GM21447 (cell line): ENCODE results near the gene PPFIA4.

Experiments used
- ATAC-seq: cut with Tn5 transposase; IDR thresholded peaks from one replicate; pipeline ENCODE4 v1.9.1; 2021; ENCODE audit not compliant: unreplicated experiment

The PPFIA4 gene

DNA sequence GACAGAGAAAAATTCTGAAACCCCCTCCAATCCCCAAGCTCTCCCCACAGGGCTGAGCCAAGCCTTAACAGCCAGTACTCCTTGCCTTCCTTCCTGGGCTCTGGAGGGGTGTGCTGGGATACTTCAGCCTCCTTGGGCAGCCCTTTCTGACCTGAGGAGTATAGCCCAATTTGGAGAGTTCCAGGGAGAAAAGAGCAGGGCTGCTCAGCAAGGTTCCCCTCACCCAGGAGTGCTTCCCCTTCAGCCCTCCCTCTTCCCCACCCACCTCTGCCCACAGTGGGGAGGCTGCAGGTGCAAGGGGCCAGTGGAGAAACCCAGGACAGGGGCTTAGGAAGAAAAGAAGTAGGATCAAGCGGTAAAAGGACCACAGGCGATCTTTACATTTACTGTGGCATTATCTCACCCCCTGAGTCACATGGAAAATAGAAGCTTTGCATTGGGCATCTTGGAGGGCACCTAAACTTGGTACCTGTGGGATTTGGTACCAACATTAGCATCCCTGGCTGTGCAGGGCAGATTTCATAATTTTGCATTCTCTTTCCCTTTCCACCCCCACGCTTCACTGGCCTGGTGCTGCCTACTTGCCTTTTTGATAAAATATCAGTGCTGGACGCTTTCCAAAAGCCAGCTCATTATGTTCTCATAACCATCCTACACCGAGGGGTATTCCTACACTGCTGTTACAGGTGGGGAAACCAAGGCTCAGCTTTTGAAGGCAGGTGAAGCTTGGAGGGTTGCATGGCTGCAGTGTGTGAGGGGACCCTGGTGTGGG is 98.4 kb downstream of the PPFIA4 start:
- ATAC-seq = no peak

DNA sequence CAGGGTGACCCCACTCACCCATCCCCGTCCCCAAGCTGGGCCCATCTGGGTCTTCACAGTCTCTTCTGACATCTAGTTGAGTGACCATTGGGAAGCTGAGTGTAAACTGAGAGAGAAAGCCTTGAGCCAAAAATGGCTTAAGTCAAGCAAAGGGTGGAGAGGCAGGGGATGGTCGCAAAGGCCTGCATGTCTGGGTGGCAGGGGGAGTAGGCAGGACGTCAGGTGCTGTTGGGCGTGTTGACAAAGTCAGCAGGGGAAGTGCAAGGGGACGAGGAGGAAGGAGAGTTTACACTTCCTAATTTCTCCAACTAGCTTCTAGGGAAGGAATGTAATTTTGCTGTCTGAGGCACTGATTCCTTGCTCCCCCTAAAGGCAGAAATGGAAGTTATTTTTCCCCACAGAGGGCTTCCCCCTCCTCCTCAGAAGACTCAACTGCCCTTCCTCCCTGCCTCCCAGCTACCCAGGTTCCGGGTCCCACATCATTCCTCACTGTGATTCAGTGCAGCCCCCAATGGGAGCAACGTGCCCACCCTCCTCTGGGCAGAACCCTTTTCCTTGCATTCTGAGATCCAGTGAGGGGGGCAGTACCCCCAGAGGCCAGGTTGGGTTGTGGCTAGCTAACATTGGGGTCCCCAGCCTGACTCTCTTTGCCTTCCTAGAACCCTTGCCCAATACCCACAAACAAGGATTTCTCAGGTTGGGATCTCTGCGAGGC is 100.0 kb downstream of the PPFIA4 start:
- no peak for ATAC-seq

DNA sequence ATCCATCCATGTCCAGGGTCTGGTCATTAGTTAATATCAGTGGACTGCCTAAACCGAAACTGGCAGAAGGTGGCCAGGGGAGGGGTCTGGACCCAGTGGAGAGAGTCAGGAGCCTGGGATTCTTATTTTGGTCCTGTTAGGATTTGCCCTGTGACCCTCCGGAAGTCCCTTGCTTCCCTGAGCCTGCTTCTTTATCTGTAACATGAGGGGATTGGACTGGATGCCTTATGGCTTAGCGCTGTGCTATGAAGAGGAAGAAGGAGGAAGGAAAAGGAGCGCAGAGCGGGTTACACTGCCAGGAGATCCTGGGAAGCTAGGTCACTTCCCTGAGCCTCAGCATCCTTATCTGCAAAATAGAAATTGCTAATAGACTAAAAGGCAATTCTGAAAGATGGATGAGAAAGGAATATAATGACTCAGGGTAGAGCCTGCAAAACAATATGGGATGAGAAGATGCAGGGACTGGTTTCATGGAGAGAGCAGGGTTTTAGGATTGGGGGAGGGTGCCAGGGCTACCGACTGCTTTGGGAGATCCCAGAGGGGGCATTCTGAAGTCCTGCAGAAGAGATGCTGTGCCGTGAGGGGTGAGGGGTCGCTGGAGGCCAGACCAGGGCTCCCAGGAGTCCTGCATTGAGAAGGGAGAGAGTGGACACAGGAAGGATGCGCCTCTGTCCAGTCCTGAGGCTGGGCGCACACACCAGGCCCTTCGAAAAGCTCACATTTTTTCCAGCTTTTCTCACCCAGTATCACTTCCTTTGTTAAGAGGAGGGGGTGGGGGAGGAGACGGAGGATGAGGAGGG is 100.8 kb downstream of the PPFIA4 start:
- no peak for ATAC-seq

DNA sequence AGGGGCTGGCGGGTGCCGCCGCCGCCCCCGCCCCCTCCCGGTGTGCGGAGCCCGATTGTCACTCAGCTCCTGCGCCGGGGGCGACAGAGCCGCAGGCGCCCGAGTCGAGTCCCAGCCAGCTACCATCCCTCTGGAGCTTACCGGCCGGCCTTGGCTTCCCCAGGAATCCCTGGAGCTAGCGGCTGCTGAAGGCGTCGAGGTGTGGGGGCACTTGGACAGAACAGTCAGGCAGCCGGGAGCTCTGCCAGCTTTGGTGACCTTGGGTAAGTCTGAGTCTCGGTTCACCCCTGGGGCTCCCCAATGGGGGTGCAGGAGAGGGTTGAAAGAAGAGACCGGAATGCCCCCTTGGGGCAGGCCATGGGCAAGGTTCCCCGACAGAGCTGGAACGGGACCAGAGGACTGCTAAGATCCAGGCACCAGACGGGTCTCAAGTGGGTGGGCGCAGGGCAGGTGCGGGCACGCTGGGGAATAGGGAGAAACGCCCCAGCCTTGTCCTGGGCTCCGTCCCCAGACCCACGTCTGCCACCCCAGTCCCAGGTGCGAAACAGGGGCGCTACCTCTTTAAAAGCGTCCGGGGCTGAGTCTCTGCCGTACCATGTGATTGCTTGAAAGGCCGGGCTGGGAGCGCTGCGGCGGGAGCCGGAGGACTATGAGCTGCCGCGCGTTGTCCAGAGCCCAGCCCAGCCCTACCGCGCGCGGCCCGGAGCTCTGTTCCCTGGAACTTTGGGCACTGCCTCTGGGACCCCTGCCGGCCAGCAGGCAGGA is 101.6 kb downstream of the PPFIA4 start, which contains the start of gene ADORA1:
Gene ADORA1, plus strand, starts transcription at position 61 of the 765 bp plus-strand sequence. CDS start 1,116 bp downstream, outside the sequence.
- ATAC-seq = no peak

DNA sequence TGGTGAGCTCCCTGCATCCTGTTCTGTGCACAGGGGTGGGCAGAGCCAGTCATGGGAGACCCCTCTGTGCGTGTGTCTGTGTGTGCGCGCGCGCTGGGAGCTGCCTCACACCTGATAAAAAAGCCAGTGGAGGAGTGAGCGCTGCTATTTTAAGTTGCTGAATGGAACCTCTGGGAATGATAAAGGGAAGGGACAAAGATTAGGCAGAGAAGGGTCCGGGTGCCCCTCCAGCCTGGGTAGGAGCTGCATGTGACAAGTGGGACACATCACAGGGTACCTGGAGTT is 102.1 kb downstream of the PPFIA4 start:
- no peak for ATAC-seq
